22Rv1 (cell line): ENCODE results near the gene NMRAL1.

Experiments used
- H3K27ac ChIP-seq: fragments of 450-650 bp; 2 replicates; pipeline ENCODE4 v1.5.1; 2017
- CTCF ChIP-seq: fragments of 450-650 bp; IDR thresholded peaks from 2 replicates; pipeline ENCODE4 v1.5.1; 2017; ENCODE audit warnings: mild to moderate bottlenecking
- ZFX ChIP-seq: fragments of 450-650 bp; IDR thresholded peaks from 2 replicates; pipeline ENCODE4 v1.6.1; 2017; ENCODE audit warnings: antibody characterized with exemption, borderline replicate concordance

Gene NMRAL1

GRCh38 chr16:4515611-4516233, 41.3 kb upstream of the NMRAL1 start:
- H3K27ac ChIP-seq: no peak overlapping the region; the same call in 1 of the 2 replicates
- TF ChIP-seq ZFX (no peak), CTCF (no peak)

DNA sequence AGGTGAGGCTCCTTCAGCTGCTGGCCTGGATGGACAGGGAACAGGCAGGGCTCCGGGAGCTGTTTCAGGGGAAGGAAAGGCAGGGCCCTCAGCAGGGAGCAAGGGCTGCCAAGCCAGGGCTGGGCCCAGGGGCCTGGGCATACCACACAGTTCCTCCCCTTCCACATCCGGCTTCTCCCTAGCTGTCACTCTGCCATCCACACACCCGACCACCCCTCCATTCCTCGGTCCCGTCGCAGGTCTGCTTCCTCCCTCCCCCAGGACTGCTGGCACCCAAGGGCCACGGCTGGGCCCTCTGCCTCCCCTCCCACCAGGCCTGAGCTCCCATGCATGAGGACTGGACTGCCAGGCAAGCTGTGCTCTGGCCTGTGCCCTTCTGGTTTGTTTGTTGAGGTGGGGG, 40.2 kb upstream of the NMRAL1 start:
- no peak overlapping the region for H3K27ac ChIP-seq
- no peak for TF ChIP-seq CTCF
- no peak for TF ChIP-seq ZFX

DNA sequence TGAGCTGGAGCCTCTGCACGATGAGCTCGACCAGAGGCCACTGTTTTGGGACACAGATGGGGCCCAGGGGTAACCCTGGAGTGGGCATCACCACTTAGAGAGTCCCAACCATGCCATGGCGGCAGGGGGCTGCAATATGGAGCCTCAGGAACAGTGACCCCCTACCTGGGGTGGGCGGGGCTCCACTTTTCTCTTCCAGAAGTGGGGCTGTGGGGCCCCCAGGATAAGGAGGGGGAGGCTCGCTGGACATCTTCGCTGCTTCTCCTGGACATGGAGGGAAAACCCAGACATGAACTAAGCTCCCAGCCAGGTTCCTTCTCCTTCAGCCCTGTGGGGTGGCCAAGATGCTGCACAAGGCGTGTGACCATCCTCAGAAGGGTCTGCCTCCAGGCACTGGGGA, 39.5 kb upstream of the NMRAL1 start:
- H3K27ac ChIP-seq: no peak overlapping the region
- TF ChIP-seq CTCF (no peak), ZFX (no peak)

GRCh38 chr16:4513086-4513860, 38.8 kb upstream of the NMRAL1 start:
- no peak overlapping the region for H3K27ac ChIP-seq
- TF ChIP-seq CTCF (no peak), ZFX (no peak)

DNA sequence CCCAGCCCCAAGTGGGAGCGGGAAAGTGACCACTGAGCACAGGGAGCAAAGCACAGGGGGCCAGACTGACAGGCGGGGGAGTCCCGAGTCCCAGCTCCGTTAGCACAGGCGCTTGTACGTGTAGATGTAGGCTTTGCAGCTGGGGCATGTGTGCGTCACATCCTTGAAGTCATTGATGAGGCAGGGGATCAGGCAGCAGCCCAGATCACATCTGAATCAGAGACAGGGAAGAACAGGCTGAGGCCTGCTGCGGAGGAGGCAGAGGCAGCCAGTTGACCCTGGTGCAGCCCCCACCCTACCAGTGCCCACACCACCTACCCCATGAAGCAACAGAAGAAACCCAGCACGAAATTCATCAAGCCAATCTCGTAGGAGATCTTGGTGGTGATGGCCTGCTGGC, 38.0 kb upstream of the NMRAL1 start:
- H3K27ac ChIP-seq: no peak overlapping the region
- TF ChIP-seq CTCF: no peak
- no peak for TF ChIP-seq ZFX

- TF ChIP-seq CTCF (peak; percentile 41), ZFX (no peak)
Measured at GRCh38 chr16:4511441-4512082, 37.1 kb upstream of the NMRAL1 start.

DNA sequence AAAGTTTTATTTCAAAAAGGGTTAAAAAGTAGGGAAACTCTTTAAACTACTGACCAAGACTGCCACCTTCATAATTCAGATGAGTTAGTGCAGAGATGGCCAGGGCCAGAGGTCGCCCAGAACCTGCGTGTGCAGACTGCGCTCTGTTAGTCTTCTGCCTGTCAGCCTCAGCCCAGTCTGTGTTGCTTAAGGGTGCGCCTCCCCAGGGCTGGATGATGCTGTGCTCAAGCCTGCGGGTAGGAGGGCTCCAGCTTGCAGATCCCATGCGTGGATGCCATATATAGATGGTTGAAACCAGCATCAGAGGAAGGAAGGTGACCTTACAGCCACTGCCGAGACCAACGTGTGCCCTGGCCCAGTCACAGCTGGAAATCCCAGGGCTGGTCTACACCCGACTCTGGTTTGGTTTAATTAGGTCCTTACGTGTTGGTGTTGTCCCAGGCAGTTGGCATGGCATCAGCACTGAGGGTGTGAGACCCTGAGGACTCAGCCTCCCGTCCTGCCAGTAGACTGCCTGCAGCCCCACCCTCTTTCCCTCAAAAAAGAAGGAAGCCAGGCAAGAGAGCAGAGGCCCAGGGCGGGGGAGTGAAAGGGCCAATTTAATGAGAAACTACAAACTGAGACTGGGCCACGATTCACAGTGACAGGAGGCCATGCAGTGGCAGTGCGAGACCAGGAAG, 36.5 kb upstream of the NMRAL1 start:
- H3K27ac ChIP-seq: no peak overlapping the region
- TF ChIP-seq ZFX (no peak), CTCF (no peak)

More at GRCh38 chr16:4511441-4512082, 37.1 kb upstream of the NMRAL1 start:
- H3K27ac ChIP-seq: no peak overlapping the region
